Raji (cell line): ENCODE measurements around the gene MEAF6.

Experiments
- POLR2A ChIP-seq: IDR thresholded peaks from 2 replicates; pipeline ENCODE4 v1.6.1; 2011; ENCODE audit warnings: low read depth, low read length, control low read depth; ENCODE audit not compliant: insufficient read depth

Gene MEAF6

DNA sequence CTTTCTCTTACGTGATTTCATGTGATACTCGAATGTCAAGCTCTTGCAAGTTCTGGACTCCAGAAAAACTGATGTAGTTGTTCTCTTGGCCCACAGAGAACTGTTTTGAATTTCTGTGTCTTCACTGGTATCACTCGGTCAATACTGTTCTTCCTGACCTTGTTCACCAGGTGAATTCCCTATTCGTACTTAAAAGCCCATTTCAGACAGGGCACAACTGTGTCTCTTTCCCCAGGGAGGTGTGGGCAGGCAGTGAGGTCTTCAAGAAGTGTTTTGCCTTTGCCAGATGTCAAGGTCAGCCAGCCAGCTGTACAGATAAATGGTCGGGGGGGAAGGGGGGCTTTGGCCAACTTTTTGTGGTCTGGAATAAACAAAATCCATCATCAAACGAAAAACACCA, 67.7 kb downstream of the MEAF6 start:
- TF ChIP-seq POLR2A: no peak

DNA sequence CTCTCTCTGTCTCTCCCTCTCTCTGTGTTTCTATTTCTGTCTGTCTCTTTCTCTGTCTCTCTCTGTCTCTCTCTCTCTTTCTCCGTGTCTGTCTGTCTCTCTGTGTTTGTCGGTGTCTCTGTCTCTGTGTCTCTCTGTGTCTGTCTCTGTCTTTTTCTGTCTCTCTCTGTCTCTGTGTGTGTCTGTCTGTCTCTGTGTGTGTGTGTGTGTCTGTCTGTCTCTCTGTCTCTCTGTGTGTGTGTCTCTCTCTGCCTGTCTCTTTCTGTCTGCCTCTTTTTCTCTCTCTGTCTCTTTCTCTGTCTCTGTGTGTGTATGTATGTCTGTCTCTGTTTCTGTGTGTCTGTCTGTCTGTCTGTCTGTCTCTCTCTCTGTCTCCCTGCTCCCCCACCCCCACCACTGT, 71.9 kb downstream of the MEAF6 start:
- TF ChIP-seq POLR2A: no peak
